ENCODE data around the gene RBM19. TPM values are rescaled to one million over a fixed set of nuclear protein-coding genes. Genes with fewer than 3 reads are reported as not detected.
"Not testable (repeated sequence)": the region's sequence is repeated elsewhere in the genome, so short reads cannot be mapped to it uniquely, and the experiment has no call there.

Gene RBM19
- polyA plus RNA-seq, 1 experiment: 15.5 TPM

- no peak for TF ChIP-seq CTCF (IDR thresholded peaks at IDR 0.05; ENCODE audit: insufficient read depth, low read depth, low read length)
- Histone ChIP-seq H3K36me3 (ENCODE audit: control insufficient read depth, insufficient read depth, low read length) (no peaks in the 10 kb centered on the region), H3K4me3 (ENCODE audit: low read depth, low read length) (no peak overlapping the region), H3K27me3 (ENCODE audit: control insufficient read depth, insufficient read depth, low read length) (peaks cover 6% of the 10 kb centered on the region)
- POLR2A ChIA-PET: no interaction called here
- CTCF ChIA-PET: interaction anchor here (0.7 kb wide), 1 partner anchor 558 kb away, joined by 3 read pairs; no protein-coding TSS in a partner anchor
- DNase-seq (ENCODE audit: low read depth): no peak
These were observed 27.9 kb upstream of the RBM19 start for GRCh38 chr12:113994051-113994450.

- H3K4me3 ChIP-seq (ENCODE audit: low read depth, low read length); CTCF ChIA-PET; H3K27me3 ChIP-seq (ENCODE audit: control insufficient read depth, insufficient read depth, low read length); DNase-seq (ENCODE audit: low read depth); POLR2A ChIA-PET; H3K36me3 ChIP-seq (ENCODE audit: control insufficient read depth, insufficient read depth, low read length): not testable (repeated sequence)
These were observed 26.6 kb upstream of the RBM19 start for GRCh38 chr12:113992751-113993150.

GRCh38 chr12:113991224-113992044 lies 25.3 kb upstream of the RBM19 start:
- DNase-seq (ENCODE audit: low read depth): no peak
- no peaks in the 10 kb centered on the region for H3K36me3 ChIP-seq (ENCODE audit: control insufficient read depth, insufficient read depth, low read length)
- ChIA-PET CTCF (interaction anchor here (1.2 kb wide), 2 partner anchors 11 to 175 kb away, joined by 3 to 4 read pairs; no protein-coding TSS in a partner anchor), POLR2A (no interaction called here)
- peaks cover 8% of the 10 kb centered on the region for H3K27me3 ChIP-seq (ENCODE audit: control insufficient read depth, insufficient read depth, low read length)
- no peak for TF ChIP-seq CTCF (IDR thresholded peaks at IDR 0.05; ENCODE audit: insufficient read depth, low read depth, low read length)
- no peak overlapping the region for H3K4me3 ChIP-seq (ENCODE audit: low read depth, low read length)

GRCh38 chr12:113990250-113991223 lies 24.4 kb upstream of the RBM19 start:
- ChIA-PET POLR2A (no interaction called here), CTCF (interaction anchor here (1.1 to 1.2 kb wide), 2 partner anchors 10 to 176 kb away, joined by 3 to 7 read pairs; no protein-coding TSS in a partner anchor)
- TF ChIP-seq CTCF (IDR thresholded peaks at IDR 0.05; ENCODE audit: insufficient read depth, low read depth, low read length): no peak
- Histone ChIP-seq H3K36me3 (ENCODE audit: control insufficient read depth, insufficient read depth, low read length) (no peaks in the 10 kb centered on the region), H3K27me3 (ENCODE audit: control insufficient read depth, insufficient read depth, low read length) (peaks cover 6% of the 10 kb centered on the region), H3K4me3 (ENCODE audit: low read depth, low read length) (no peak overlapping the region)
- DNase-seq (ENCODE audit: low read depth): no peak

GRCh38 chr12:113988976-113989375 lies 22.9 kb upstream of the RBM19 start:
- H3K36me3 ChIP-seq (ENCODE audit: control insufficient read depth, insufficient read depth, low read length): no peaks in the 10 kb centered on the region
- H3K4me3 ChIP-seq (ENCODE audit: low read depth, low read length): no peak overlapping the region
- peaks cover 9% of the 10 kb centered on the region for H3K27me3 ChIP-seq (ENCODE audit: control insufficient read depth, insufficient read depth, low read length)
- no peak for TF ChIP-seq CTCF (IDR thresholded peaks at IDR 0.05; ENCODE audit: insufficient read depth, low read depth, low read length)
- no peak for DNase-seq (ENCODE audit: low read depth)
- CTCF ChIA-PET: no interaction called here
- POLR2A ChIA-PET: no interaction called here
